ENCODE results near the gene RNF175.

RNF175 gene

DNA sequence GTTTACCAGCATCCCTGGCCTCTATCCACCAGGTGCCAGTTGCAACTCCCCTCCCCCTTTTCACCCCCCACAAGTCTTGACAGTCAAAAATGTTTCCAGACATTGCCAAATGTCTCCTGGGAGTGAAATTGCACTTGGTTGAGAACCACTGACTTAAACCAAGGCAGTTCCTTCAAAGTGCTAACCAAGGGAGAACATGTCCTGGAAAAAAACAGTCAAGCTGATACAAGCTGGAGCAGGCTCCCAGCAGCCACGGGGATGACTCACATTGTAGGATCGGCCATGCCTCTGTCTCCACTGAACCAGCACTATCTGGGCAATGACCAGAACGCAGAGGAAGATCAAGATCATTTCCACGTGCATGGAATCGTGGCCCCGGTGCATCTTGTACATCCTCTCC lies 11.4 kb downstream of the RNF175 start:
- DNase-seq (ENCODE audit: low read depth in 2 of 2): no peak

DNA sequence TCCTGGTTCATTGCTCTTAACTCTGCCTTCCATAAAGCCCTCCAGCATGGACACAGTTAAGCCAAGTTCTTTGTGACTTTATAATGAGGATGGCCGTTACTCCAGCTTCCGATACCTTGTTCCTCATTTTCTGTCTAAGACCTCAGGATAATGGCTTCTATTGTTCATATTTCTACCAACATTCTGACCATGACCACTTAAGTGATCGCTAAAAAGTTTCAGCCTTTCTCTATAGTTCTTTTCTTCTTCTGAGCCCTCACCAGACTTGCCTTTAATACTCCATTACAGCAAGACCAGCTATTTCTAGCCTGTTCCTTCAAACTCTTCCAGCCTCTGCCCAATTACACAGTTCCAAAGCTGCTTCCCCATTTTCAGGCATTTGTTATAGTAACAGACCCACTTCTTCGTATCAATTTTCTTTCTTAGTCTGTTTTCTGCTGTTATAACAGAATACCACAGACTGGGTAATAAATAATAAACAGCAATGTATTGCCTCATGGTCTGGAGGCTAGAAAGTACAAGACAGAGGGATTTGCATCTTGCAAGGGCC lies 12.3 kb downstream of the RNF175 start:
- no peak for DNase-seq (ENCODE audit: low read depth in 2 of 2)

GRCh38 chr4:153745651-153746050 lies 14.2 kb downstream of the RNF175 start:
- no peak for DNase-seq (ENCODE audit: low read depth in 2 of 2)

GRCh38 chr4:153741541-153741940 lies 18.3 kb downstream of the RNF175 start:
- no peak for DNase-seq (ENCODE audit: low read depth in 2 of 2)

- DNase-seq (ENCODE audit: low read depth in 2 of 2): no peak
These were observed 23.8 kb downstream of the RNF175 start for GRCh38 chr4:153735906-153736461.

GRCh38 chr4:153733751-153734448 lies 25.9 kb downstream of the RNF175 start:
- no peak for DNase-seq (ENCODE audit: low read depth in 2 of 2)

- no peak for DNase-seq (ENCODE audit: low read depth in 2 of 2)
These were observed 28.6 kb downstream of the RNF175 start for GRCh38 chr4:153731239-153731638.

DNA sequence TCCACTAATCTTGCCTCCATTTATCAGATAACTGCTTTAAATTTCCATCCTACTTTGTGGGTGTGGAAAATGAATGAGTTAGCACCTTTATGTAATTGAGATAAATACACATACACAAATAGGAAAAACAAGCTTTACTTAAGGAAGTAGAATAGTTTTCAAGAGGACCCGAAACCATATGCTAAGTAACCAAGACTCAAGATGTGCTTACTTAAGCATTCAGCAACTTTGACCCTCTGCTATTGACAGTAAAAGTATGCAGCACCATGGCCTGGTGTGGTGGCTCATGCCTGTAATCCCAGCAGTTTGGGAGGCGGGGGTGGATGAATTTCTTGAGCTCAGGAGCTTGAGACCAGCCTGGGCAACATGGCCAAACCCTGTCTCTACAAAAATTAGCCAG lies 29.9 kb downstream of the RNF175 start:
- DNase-seq (ENCODE audit: low read depth in 2 of 2): no peak

DNA sequence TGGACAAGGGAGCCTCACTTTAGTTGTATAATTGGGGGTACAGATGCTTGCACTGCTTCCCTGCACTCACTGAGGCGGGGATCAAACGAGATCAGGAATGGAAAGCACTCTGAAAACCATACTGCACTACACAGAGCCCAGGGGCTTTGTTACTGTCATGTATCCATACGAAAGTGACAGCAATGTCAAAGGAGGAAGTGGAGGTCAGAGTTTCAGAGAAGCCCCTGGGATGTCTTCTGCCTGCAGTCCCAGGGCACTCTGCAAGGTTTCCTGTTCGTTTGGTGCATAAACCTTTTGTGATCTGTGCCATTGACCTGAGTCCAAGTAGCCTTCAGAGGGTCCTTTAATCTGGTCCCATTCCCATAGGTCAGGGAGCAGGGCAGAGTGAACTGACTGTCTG lies 31.2 kb downstream of the RNF175 start:
- DNase-seq (ENCODE audit: low read depth in 2 of 2): no peak

- no peak for DNase-seq (ENCODE audit: low read depth in 2 of 2)
These were observed 31.7 kb downstream of the RNF175 start for GRCh38 chr4:153728151-153728550.

DNA sequence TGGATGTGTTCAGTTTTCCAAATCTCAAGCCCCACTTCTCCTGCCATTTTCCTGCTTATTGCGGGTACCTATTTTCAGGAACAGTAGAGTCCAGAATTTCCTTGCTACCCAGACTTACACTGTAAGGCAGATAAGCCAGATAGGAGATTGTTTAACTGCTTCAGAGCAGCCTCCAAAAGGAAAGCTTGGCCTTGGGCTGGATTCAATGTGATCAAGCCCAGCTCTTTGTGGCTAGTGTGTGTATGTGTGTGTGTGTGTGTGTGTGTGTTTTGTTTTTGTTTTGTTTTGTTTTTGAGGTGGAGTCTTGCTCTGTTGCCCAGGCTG lies 34.0 kb downstream of the RNF175 start:
- DNase-seq (ENCODE audit: low read depth in 2 of 2): no peak

DNA sequence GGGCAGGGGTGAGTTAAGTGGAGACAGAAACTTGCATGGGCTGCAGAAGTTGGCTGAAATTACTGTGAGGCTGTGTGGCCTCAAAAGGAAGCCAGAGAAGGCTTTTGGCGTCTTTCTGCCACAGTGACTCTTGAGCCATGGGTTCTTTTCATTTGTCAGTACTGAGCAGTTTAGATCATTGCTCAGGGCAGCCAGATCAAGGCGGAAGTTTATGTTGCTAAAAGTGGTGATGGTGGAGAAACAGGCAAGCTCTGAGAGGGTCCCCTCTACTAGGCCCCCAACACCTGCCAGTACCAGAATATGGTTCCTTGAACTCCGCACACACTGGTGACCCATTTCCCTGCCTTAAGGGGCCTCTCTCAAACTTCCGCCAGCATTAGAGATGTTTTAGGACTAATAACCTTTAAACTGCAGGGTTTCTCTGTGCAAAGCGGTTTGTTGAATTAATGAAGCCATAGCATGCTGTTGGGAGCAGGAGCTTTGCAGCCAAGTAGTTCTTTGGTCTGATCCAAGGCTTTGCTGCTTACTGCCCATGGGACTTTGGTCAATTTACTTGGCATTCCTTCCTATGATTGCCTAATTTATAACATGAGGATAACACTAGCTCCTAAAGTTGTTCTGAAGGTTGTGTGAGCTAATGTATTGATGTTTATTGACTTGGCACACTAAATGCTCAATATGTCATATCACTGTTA lies 34.5 kb downstream of the RNF175 start:
- no peak for DNase-seq (ENCODE audit: low read depth in 2 of 2)

DNA sequence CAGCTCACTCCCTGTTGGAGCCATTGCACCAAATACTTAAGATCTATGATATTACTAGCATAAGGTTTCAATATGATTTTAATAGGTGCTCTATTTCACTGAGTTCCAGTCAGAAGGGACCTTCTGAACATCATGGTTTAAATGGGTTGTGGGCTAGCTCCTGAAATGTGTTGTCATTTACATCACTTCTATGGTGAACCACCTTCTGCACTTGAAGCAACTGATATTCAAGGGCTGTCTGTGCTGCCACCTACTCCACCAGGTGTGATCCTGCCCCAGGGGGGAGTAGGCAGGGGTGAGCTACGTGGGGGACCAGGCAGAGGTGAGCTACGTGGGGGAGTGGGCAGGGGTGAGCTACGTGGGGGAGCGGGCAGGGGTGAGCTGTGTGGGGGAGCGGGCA lies 35.2 kb downstream of the RNF175 start:
- DNase-seq (ENCODE audit: low read depth in 2 of 2): no peak

DNA sequence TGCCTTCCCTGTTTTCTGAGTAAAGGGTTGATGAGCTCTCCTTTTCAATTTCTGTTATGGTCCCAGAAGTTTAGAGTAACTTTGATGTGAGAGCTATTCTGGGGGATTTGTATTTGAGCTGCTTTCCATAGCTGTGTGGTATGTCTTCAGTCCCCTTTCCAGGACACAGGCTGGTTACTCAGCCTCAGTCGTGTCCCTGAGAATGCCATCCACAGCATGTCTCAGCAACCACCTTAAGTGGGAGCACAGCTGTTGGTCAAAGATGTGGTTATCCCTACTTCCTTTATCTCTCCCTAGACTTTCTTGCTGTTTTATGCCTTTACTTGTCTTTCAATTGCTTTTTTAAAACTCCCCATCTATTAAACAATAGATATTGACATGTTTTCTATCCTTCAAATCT lies 37.8 kb downstream of the RNF175 start:
- no peak for DNase-seq (ENCODE audit: low read depth in 2 of 2)

DNA sequence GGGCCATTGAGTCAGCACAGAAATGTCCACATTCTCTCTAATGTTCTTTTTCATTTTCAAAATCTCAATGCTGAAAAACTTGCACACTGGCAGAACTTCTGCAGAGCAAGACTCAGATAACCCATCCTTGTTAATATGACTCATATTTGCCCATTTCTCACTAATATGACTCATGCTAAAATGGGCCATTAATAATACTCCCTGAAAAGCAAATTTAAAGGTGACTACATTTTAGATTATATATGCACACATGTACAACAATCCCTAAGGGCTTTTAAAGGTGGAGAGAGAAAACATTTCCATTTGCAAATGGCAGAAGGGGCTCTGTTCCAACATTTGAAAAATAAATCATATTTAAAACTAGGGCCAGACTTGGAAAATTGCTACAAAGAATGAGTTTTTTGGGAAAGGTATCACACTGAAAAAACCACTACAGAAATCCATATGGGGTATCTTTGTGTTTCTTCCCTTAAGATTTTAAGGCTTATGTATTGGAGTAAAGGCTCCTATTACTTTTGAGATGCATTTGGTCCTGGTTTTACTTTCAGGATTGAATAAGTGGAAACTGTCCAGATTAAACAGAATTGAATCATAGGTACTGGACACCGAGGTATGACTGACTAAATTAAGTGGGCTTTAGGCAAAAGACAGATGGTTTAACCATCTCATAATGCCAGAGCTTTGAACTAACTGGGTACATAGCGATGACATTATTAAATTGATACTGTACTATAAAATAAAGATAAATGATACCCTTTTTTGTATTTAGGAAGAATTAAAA lies 45.8 kb downstream of the RNF175 start:
- DNase-seq (ENCODE audit: low read depth in 2 of 2): no peak

DNA sequence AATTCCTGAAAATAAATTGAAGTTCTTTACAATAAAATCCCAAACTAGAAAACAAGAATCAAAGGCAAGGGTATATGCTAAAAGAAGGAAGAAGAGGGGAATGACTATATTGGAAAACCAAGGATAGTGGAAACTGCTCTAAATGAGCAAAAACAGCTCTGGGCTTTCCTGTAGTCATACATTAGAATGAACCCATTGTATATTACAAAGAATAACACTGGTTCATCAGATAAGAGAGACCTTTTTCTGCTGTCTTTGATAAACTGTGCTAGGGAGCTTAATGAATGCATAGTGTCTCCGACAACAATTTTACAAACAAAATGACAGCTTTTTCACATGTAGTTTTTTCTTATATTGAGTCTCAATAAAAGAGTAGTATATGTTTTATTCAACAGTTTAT lies 49.1 kb downstream of the RNF175 start:
- DNase-seq (ENCODE audit: low read depth in 2 of 2): no peak

DNA sequence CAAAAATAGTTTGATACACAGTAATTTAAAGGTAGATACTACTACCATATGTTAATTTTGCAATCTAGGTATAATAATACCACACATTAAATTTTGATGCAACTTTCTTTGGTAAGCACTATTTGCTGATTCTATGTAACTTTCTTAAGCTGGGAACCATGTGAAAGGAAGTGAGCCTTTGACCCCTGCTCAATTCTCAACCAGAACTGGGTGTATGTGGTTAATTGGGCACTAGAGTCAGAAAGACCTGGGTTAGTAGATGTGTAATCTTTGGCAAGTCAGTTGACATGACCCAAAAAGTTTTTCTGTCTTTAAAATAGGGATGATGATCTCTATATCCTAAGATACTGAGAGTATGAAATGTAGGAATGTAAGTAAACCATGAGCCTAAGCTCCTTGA lies 53.3 kb downstream of the RNF175 start:
- DNase-seq (ENCODE audit: low read depth in 2 of 2): no peak

DNA sequence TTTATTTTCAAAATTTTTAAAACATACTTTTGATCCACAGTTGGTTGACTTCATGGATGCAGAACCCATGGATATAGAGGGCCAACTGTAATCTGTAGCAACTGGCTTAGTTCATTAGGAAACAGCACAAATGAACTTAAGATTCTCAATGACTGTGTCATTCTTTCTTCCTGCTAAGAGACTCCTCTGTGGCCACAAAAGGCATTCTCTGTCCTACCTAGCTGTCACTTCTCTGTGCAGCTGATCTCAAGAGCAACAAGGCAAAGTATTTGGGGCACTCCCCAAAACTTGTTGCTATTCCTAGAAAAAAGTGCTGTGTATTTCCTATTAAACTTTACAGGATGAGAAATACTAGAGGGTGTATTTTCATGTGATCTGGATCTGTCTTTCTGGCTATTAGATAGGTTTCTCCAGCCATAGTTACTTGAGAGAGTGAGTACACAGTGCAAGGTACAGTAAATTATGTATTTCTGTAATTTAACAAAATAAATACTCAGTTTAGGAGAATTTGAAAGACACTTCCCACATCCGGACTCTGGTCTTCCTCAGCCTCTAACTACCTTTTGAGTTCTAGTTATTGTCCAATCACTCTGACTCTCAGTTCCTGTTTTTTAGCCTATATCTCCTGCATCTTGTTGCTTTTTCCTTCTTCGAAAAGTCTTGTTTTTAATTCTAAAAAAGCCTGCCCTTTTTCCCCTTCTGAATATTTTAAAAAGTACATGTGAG lies 53.9 kb downstream of the RNF175 start:
- no peak for DNase-seq (ENCODE audit: low read depth in 2 of 2)

- DNase-seq (ENCODE audit: low read depth in 2 of 2): no peak
These were observed 55.3 kb downstream of the RNF175 start for GRCh38 chr4:153704522-153704921.

GRCh38 chr4:153684971-153685371 lies 74.9 kb downstream of the RNF175 start:
- no peak for DNase-seq (ENCODE audit: low read depth in 2 of 2)

- peak; percentile 25 to 51 for DNase-seq (ENCODE audit: low read depth in 2 of 2)
These were observed 75.4 kb downstream of the RNF175 start, which contains the start of gene TLR2 for GRCh38 chr4:153684182-153684970. TSS of gene TLR2 (plus strand) at chr4:153684280. CDS start at chr4:153702908, 18,628 bp downstream.

Data from stimulated activated CD8-positive, alpha-beta memory T cell treated with anti-CD3 and anti-CD28 coated beads, Interleukin-15, amount 100 ng/mL, for 48 hours (primary cell).